HL-60 (cell line): ENCODE data around the gene PAX9.

Source experiments
- CTCF ChIP-seq: IDR thresholded peaks from one replicate; pipeline ENCODE4 v1.5.1; 2011; ENCODE audit warnings: low read length, control low read depth, inconsistent platforms; ENCODE audit not compliant: insufficient read depth
- POLR2AphosphoS5 ChIP-seq: IDR thresholded peaks from 2 replicates; pipeline ENCODE4 v1.6.1; 2012; ENCODE audit warnings: low read depth
- REST ChIP-seq: IDR thresholded peaks from 2 replicates; pipeline ENCODE4 v1.6.1; 2012; ENCODE audit warnings: low read depth; ENCODE audit not compliant: insufficient replicate concordance
- SPI1 ChIP-seq: IDR thresholded peaks from 2 replicates; pipeline ENCODE4 v1.6.1; 2012; ENCODE audit warnings: low read depth, mild to moderate bottlenecking, borderline replicate concordance

- TF ChIP-seq CTCF (no peak), POLR2AphosphoS5 (no peak), REST (no peak), SPI1 (no peak)
Measured at GRCh38 chr14:36723530-36723929, 61.9 kb downstream of the PAX9 start.
